KMS-11 (cell line): Measurements from ENCODE around the gene VSTM4.

ENCODE experiments used
- H2AFZ ChIP-seq: fragments of 200-600 bp; sonication (generic); 2 replicates; pipeline ENCODE4 v1.6.1; 2016; ENCODE audit warnings: antibody characterized with exemption, mixed run types, low read depth
- H3K27ac ChIP-seq: fragments of 200-600 bp; sonication (generic); 2 replicates; pipeline ENCODE4 v1.6.1; 2016; ENCODE audit warnings: mild to moderate bottlenecking, mixed run types
- H3K27me3 ChIP-seq: fragments of 200-600 bp; sonication (generic); 2 replicates; pipeline ENCODE4 v1.6.1; 2017; ENCODE audit warnings: mild to moderate bottlenecking, low read depth, mixed run types, moderate library complexity; ENCODE audit not compliant: insufficient read depth
- H3K36me3 ChIP-seq: fragments of 200-600 bp; sonication (generic); 2 replicates; pipeline ENCODE4 v1.6.1; 2017; ENCODE audit warnings: mild to moderate bottlenecking, mixed run types; ENCODE audit not compliant: insufficient read depth
- H3K4me1 ChIP-seq: fragments of 200-600 bp; sonication (generic); 2 replicates; pipeline ENCODE4 v1.6.1; 2016; ENCODE audit warnings: mild to moderate bottlenecking, low read depth, mixed run types; ENCODE audit not compliant: poor library complexity, severe bottlenecking
- H3K4me2 ChIP-seq: fragments of 200-600 bp; sonication (generic); 2 replicates; pipeline ENCODE4 v1.7.0; 2016; ENCODE audit warnings: mild to moderate bottlenecking, mixed run types
- H3K4me3 ChIP-seq: fragments of 200-600 bp; sonication (generic); IDR thresholded peaks from 2 replicates; pipeline ENCODE4 v1.6.1; 2017; ENCODE audit warnings: low read depth, low read length, mixed read lengths; ENCODE audit not compliant: insufficient read depth
- H3K79me2 ChIP-seq: fragments of 200-600 bp; sonication (generic); 2 replicates; pipeline ENCODE4 v1.6.1; 2016; ENCODE audit warnings: low read depth, mixed run types; ENCODE audit not compliant: insufficient read depth
- H3K9ac ChIP-seq: fragments of 200-600 bp; sonication (generic); 2 replicates; pipeline ENCODE4 v1.6.1; 2016; ENCODE audit warnings: mild to moderate bottlenecking, mixed run types
- H4K20me1 ChIP-seq: fragments of 200-600 bp; sonication (generic); 2 replicates; pipeline ENCODE4 v1.6.1; 2016; ENCODE audit warnings: mild to moderate bottlenecking, mixed run types; ENCODE audit not compliant: insufficient read depth
- CTCF ChIP-seq: fragments of 200-600 bp; sonication (generic); conservative IDR thresholded peaks from 2 replicates; pipeline ENCODE4 v1.6.1; 2017; ENCODE audit warnings: low read depth, mild to moderate bottlenecking, antibody characterized with exemption, low read length, moderate library complexity, mixed read lengths

Gene VSTM4

GRCh38 chr10:48982584-48982983 is 132.7 kb downstream of the VSTM4 start:
- no peak overlapping the region for H3K4me3 ChIP-seq
- no peaks in the 10 kb centered on the region for H3K4me1 ChIP-seq
- H2AFZ ChIP-seq, result no peak overlapping the region
- H3K4me2 ChIP-seq, result no peak overlapping the region
- no peaks in the 10 kb centered on the region for H3K27me3 ChIP-seq
- TF ChIP-seq CTCF, result no peak
- H3K9ac ChIP-seq, result no peak overlapping the region
- H3K27ac ChIP-seq, result no peak overlapping the region
- no peaks in the 10 kb centered on the region for H3K36me3 ChIP-seq
- H4K20me1 ChIP-seq, result no peaks in the 10 kb centered on the region
- H3K79me2 ChIP-seq, result no peaks in the 10 kb centered on the region

- Histone ChIP-seq H3K4me3 (no peak overlapping the region), H3K4me2 (no peak overlapping the region), H4K20me1 (no peaks in the 10 kb centered on the region), H3K27ac (no peak overlapping the region), H3K4me1 (no peaks in the 10 kb centered on the region), H3K36me3 (no peaks in the 10 kb centered on the region), H2AFZ (no peak overlapping the region), H3K27me3 (no peaks in the 10 kb centered on the region), H3K9ac (no peak overlapping the region), H3K79me2 (no peaks in the 10 kb centered on the region)
- TF ChIP-seq CTCF, result peak; percentile 68
Observed at GRCh38 chr10:48981310-48981907, 133.9 kb downstream of the VSTM4 start.

- no peaks in the 10 kb centered on the region for H3K36me3 ChIP-seq
- no peaks in the 10 kb centered on the region for H3K79me2 ChIP-seq
- no peaks in the 10 kb centered on the region for H3K27me3 ChIP-seq
- no peak for TF ChIP-seq CTCF
- no peaks in the 10 kb centered on the region for H4K20me1 ChIP-seq
- H3K9ac ChIP-seq, result no peak overlapping the region
- no peak overlapping the region for H2AFZ ChIP-seq
- no peak overlapping the region for H3K4me3 ChIP-seq
- H3K27ac ChIP-seq, result no peak overlapping the region
- no peak overlapping the region for H3K4me2 ChIP-seq
- no peaks in the 10 kb centered on the region for H3K4me1 ChIP-seq
Observed at GRCh38 chr10:48978318-48978717, 137.0 kb downstream of the VSTM4 start.

GRCh38 chr10:48976196-48976595 is 139.1 kb downstream of the VSTM4 start:
- TF ChIP-seq CTCF, result peak; percentile 40; the same call in 1 of the 2 replicates
- Histone ChIP-seq H3K4me3 (no peak overlapping the region), H3K4me2 (no peak overlapping the region), H3K36me3 (no peaks in the 10 kb centered on the region), H4K20me1 (no peaks in the 10 kb centered on the region), H3K4me1 (no peaks in the 10 kb centered on the region), H3K27me3 (no peaks in the 10 kb centered on the region), H3K27ac (no peak overlapping the region), H2AFZ (no peak overlapping the region), H3K79me2 (no peaks in the 10 kb centered on the region), H3K9ac (no peak overlapping the region)
